COLO829 (cell line): ENCODE results near the gene ESRRG.

Experiments used
- DNase-seq: peaks from one replicate; pipeline ENCODE4 v3.0.0; 2012; ENCODE audit warnings: low spot score

The ESRRG gene

DNA sequence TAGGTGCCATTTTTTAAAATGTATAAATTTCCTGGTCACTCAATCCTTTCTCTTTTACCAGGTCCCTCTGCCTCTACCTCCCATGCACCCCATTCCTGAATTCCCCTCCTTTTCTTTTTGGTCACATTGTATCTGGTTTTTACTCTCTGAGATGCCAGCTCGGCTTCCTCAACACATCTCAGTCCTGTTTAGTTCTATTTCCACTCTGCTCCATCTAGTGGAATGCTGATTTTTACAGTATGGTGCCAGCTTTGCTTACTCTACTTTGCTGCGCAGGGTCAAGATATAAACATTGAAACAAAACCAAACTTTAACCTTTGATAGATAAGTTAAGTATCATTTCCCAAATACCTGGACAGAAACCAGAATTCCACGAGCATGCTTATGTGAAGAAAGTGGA is 96.0 kb downstream of the ESRRG start:
- DNase-seq, result no peak

DNA sequence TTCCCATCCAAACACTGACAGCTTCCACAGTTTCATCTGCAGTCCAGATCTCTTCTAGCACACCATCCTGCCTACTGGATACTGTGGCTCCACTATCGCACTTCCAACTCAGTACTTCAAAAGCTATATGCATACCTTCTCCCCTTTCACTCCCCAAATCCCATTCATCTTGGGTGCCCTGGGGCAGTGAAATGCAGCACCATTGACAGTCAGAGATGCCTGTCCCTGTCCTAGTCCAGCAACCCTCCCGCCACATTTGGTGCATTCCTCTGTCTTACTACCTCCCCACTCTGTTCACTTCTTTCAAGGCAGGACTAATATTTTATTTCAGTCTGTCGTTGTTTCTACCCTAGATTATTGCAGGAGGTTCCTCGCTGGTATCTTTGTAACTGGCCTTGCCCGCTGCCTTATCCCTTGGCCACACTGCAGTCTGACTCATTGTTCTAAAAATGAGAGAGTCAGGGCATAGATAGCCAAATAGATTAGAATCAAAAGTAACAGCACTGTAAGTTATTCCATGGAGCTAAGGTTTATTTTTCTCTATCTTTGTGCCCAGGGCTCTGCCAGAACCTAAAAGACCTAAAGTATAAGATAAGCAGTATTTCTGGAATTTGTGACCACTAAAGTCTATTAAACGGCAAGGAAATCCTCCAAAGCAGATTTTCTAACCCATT is 96.7 kb downstream of the ESRRG start:
- DNase-seq, result no peak

DNA sequence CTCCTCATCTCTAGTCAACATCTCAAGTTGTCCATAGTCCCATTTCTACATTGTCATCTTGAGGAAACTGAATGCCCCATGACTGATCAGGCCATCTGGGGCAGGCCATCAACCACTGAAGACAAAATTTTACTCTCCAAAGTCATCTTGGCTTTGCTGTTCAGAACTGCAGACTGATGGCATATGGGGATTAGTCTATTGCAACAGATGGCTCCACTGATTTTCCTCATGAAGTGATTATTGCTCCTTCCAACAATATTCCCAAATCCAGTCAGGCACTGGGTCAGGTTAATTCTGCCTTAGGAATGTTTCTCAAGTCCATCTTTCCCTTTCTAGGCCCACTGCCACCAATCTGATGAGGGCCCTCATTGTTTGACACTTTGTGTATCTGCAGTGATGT is 101.7 kb downstream of the ESRRG start:
- no peak for DNase-seq

DNA sequence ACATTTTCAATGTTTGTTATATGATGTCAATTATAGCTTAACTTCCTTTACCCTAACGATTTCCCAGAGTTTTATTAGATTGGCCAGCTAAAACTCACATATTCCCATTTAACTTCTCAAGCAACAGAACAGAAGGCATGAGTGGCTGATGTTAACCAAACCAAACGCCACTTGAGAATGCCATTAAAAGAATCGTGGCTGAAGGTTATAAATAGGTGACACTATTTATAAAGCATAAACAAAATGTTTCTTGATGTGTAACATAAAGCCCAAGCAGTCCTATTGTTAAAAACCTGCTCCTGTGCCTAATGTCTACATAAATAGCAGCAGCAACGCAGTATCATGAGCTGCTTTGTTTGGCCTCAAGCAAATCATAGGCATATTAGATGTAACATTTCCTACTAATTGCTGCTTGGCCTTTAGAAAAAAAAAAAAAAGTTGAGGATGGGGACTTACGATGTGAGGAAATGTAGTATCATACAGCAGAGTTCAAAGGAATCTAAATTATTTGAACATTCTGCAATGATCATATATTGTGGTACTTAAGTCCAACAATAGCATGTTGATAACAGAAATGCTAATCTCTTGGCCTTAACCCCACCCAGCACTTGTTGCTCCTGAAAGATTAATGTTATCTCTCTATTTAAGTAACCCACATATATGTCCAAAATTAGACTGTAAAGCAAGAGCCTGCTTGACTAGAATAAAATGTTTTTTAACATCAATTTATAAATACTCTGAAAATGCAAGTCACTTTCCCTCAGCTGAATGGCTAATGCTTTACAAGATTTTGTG is 106.0 kb downstream of the ESRRG start:
- no peak for DNase-seq

DNA sequence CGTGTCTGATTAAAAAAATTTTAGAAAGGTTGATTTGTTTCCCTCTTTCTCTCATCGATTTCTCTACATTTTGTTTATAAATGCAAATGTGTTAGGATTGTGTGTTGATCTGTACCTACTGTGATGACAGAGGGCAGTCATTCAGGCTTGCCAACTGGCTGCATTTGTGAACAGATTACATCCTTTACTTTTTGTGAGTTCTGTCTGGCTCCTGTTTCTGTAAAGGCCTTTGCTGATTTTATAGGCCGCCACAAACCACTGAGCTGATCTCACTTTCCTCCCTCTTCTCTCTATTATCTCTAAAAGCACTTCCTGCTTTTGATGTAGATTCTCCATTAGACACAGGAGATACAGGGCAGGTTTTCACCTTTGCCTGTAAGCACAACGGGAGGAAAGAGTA is 106.8 kb downstream of the ESRRG start:
- DNase-seq, result no peak

DNA sequence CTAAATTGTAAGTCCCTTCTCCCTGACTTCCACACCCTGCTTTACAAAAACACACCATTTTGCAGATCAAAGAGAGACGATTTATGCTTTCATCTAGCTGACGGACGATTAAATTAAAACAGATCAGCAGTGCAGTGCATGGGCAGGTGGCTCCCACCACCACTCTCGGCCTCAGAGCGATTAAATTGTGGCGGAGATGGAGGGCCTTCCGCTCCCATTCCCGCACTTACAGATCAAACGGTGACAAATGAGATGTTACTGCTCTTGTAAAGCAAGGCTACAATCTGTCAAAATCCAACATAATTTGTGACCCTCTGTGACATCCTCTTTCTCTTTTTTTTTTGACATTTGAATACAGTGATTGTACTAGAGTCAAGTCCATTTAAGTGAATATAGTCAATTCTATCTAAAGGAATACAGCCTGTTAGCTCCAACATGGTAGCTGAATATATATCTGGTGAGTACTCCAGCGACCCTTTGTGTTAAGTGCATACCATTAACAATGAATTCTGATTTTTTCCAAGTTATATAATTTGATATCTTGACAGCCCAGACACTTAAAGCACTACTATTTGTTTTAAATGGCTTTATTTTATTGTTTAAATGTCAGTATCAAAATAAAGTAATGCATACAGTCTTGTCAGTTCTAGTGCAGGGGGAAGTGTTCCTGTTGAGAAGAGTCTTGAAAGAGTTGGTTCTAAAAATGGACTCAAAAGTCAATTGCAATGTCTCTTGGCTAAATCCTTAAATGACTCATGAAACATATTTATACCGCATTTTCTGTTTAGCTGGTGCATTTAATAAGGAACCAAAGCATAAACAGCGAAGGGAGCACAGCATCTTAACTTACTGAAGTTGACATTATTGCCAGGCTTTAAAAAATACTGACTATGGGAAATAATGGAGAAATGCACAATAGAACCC is 109.0 kb downstream of the ESRRG start:
- no peak for DNase-seq

- no peak for DNase-seq
Measured at GRCh38 chr1:216612291-216612690, 110.9 kb downstream of the ESRRG start.

- no peak for DNase-seq
Measured at GRCh38 chr1:216607067-216607697, 116.0 kb downstream of the ESRRG start.

GRCh38 chr1:216606047-216606637 is 117.1 kb downstream of the ESRRG start:
- no peak for DNase-seq

GRCh38 chr1:216604771-216605170 is 118.5 kb downstream of the ESRRG start:
- no peak for DNase-seq

DNA sequence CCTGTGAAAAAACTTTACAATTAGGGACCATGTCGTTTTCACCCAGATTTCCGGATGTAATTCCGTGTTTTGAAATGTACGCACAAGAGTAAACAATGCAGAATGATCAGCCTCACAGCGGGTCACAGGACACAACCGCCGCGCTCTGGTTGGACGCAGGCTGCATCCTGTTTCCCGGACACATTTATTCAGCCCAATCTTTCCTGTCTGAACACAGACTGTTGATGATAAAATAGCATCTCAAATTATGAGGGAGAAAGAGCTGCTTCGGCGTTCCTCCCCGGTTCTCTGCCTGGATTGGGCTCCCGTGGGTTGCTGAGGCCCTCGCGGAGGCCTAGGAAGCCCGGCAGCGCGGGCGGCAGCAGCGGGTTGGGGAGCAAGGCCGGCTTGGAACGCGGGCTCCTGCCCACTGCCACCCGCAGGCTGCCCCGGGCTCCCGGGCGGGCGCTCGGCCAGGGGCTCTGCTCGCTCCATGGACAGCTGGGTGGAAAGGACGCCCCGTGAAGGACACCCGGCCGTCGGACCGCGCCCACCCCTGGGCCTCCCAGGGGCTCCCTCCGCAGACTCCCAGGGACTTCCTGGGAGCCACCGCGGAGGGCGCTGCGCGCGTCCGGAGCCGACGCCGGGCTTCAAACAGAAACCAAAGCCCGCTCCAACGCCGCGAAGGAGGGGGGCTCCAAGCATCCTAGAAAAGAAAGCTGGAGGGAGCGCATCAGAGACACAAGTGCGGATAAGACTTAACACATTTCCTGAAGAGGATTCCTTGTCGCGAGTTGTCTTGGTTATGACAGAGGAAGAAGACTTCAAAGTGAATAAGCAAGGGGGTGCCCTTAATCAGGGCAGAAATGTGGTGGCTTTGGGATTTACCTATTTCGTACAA is 122.3 kb downstream of the ESRRG start:
- peak; percentile 89 for DNase-seq

DNA sequence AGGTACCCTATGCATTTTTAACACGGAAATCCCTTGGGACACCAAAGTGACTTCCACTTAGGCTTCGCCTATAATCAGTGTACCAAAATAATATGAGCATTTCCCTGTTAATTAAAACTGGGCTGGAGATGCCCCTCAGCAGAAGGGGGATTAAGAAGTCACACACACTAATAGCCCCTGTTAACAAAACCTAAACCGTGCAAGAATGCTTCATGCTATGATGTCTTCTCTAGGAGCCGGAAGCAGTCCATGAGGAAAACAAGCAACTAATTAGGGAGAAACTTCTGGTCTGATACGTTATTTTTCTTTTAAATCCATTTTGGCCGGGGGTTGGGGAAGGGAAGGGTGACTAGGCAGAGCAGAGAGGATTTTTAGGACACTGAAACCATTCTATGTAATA is 123.4 kb downstream of the ESRRG start:
- DNase-seq, result no peak

DNA sequence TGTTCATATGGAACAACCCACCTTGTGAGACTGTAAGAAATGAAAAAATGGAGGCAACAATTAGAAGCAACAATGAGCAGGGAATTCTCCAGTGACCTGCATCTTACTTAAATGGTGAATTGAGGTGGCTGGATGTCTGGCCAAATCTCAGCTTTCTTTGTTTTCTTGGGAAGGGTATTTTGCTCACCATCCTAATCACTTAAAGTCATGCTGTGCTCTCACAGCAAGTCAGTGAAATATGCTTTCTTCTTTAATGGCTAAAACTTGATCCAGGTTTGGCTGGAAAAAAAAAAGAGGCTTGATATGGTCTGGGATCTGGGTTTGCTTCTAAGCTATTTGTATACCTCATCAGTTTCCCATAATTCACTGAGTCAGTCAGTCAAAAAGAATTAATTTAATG is 124.8 kb downstream of the ESRRG start:
- DNase-seq, result no peak

GRCh38 chr1:216596281-216596862 is 126.9 kb downstream of the ESRRG start:
- DNase-seq, result peak; percentile 16

- DNase-seq, result no peak
Measured at GRCh38 chr1:216587715-216588114, 135.5 kb downstream of the ESRRG start.

DNA sequence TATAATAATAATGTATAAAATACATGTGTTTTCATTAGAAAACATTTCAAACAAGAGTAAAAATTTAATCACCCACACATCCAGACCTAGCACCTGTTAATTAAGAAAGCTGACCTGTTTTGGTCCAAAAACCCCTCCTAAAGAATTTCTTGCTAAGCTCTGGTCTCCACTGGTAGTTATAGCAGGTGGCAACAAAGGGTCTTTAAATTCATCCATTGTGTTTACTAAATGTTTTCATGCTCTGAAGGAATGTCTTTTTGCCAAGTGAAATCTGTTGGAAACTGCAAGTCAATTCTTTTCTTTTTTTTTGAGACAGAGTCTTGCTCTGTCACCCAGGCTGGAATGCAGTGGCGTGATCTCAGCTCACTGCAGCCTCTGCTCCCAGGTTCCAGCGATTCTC is 141.1 kb downstream of the ESRRG start:
- DNase-seq, result no peak

DNA sequence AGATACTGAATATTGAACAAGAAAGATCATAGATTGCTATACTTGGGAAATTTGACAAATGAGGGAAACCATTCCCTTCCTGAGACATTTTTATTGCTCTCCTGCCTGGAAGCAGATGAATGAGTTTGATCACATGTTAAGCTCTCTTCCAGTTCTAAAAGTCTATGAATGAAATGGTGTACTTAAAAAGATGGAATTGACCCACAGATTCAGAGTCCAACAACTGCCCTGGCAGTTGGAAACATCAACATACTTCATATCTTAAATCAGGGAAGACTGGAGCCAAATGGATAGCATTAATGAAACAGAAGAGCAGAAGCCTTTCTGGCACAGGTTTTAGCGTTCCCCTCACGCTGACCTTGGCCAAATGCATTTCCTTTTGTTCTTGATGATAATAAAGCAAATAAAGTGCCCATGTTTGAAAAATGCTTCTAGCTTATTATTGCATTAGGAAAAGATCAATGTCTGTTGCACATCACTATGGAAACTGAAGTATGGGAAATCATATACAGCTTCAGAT is 142.6 kb downstream of the ESRRG start:
- no peak for DNase-seq

- peak; percentile 76 for DNase-seq
Measured at GRCh38 chr1:216576234-216576937, 146.8 kb downstream of the ESRRG start.

DNA sequence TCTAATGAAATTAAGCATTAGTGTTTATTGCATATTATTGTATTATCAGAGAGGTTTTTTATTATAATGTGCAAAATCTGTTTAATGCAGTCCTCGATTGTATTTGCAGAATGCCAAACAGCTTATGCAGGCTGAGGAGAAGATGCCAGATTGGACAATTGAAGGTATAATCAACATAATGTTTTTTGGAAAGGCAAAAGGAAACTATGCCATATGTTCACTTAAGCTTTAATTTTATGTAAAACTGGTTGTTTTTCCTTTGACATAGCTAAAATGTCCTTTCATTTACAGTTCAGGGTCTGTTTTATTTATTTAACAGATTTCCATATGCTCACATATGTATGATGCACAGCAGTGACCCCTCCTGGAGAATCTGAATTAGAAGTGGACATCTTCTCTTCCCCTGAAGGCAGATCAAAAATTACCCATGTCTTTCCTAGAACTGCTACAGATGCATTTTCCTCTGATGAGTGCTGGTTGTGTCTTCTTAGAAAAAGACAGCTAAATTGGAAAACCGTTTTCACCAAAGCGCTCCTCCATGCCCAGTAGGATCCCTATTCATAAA is 156.5 kb downstream of the ESRRG start:
- peak; percentile 36 for DNase-seq
